SJSA1 (cell line): ENCODE measurements around the gene KRTAP4-11. TPM values are rescaled to one million over a fixed set of nuclear protein-coding genes. Genes with fewer than 3 reads are reported as not detected.
A peak's percentile ranks its signal among the peaks of the same experiment; 100 is the strongest.
"Not testable (repeated sequence)": the region's sequence is repeated elsewhere in the genome, so short reads cannot be mapped to it uniquely, and the experiment has no call there.

Experiments
- DNase-seq, 2 experiments: peaks; one replicate each; pipeline ENCODE4 v3.0.0-alpha.2; 2015 to 2020; ENCODE audit warnings: low spot score in 2 of 2, low read depth in 1 of 2
- H3K27ac ChIP-seq: fragments of 250-450 bp; sonication (Bioruptor Pico); 2 replicates; pipeline ENCODE4 v1.5.1; 2020; ENCODE audit warnings: mild to moderate bottlenecking, moderate library complexity
- H3K27me3 ChIP-seq: fragments of 250-450 bp; sonication (Bioruptor Pico); replicated peaks from 2 replicates; pipeline ENCODE4 v1.5.1; 2020; ENCODE audit warnings: mild to moderate bottlenecking, moderate library complexity
- H3K36me3 ChIP-seq: fragments of 250-450 bp; sonication (Bioruptor Pico); 2 replicates; pipeline ENCODE4 v1.5.1; 2020; ENCODE audit warnings: mild to moderate bottlenecking
- H3K4me1 ChIP-seq: fragments of 250-450 bp; sonication (Bioruptor Pico); replicated peaks from 2 replicates; pipeline ENCODE4 v1.6.1; 2021; ENCODE audit warnings: mild to moderate bottlenecking
- H3K4me3 ChIP-seq: fragments of 250-450 bp; sonication (Bioruptor Pico); 2 replicates; pipeline ENCODE4 v1.5.1; 2020; ENCODE audit warnings: mild to moderate bottlenecking
- H3K9me3 ChIP-seq: fragments of 250-450 bp; sonication (Bioruptor Pico); replicated peaks from 2 replicates; pipeline ENCODE4 v1.5.1; 2020; ENCODE audit warnings: mild to moderate bottlenecking
- total RNA-seq: library from RNA; depleted of rRNA; stranded (reverse); fragments of >200 nt; shearing (Covaris generic); gene quantifications from 2 replicates; pipeline ENCODE4 v1.2.3, GENCODE V29; 2014; rRNA removed

The KRTAP4-11 gene
- not detected in 2 replicates for total RNA-seq

DNA sequence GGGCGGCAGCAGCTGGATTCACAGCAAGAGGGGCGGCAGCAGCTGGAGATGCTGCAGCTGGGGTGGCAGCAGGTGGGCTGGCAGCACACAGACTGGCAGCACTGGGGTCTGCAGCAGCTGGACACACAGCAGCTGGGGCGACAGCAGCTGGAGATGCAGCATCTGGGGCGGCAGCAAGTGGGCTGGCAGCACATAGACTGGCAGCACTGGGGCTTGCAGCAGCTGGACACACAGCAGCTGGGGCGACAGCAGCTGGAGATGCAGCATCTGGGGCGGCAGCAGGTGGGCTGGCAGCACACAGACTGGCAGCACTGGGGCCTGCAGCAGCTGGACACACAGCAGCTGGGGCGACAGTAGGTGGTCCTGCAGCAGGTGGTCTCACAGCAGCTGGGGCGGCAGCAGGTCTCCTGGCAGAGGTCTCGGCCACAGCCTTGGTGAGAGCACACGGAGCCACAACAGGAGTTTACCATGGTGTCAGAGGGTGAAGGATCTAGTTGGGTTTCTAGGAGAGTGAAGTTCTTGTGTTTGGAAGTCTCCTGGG is at the start of gene KRTAP4-11:
TSS of gene KRTAP4-11 (minus strand) at position 528 of the 541 bp plus-strand sequence. CDS start at position 470, 58 bp downstream.
- H3K4me1 ChIP-seq, H3K9me3 ChIP-seq, H3K27me3 ChIP-seq, H3K27ac ChIP-seq, DNase-seq, H3K4me3 ChIP-seq, H3K36me3 ChIP-seq: not testable (repeated sequence)

GRCh38 chr17:41167561-41167960 is 49.4 kb upstream of the KRTAP4-11 start:
- Histone ChIP-seq H3K4me1 (no peaks in the 10 kb centered on the region), H3K27me3 (no peaks in the 10 kb centered on the region; the same call in 1 of the 2 replicates), H3K36me3 (no peaks in the 10 kb centered on the region), H3K27ac (no peak overlapping the region), H3K4me3 (no peak overlapping the region), H3K9me3 (no peaks in the 10 kb centered on the region)
- DNase-seq: no peak

- Histone ChIP-seq H3K9me3 (no peaks in the 10 kb centered on the region), H3K4me1 (no peaks in the 10 kb centered on the region), H3K27me3 (no peaks in the 10 kb centered on the region; the same call in 1 of the 2 replicates), H3K27ac (no peak overlapping the region), H3K36me3 (no peaks in the 10 kb centered on the region), H3K4me3 (no peak overlapping the region)
- DNase-seq: no peak
These were observed 45.7 kb upstream of the KRTAP4-11 start for GRCh38 chr17:41163828-41164227.

GRCh38 chr17:41160648-41161047 is 42.5 kb upstream of the KRTAP4-11 start, which contains the start of gene KRTAP4-4:
TSS of gene KRTAP4-4 (minus strand) at chr17:41160748. CDS start at chr17:41160691, 57 bp downstream.
- DNase-seq: no peak
- Histone ChIP-seq H3K36me3 (no peaks in the 10 kb centered on the region), H3K27me3 (no peaks in the 10 kb centered on the region), H3K4me3 (no peak within 1 kb of the TSS), H3K27ac (no peak within 1 kb of the TSS), H3K9me3 (no peaks in the 10 kb centered on the region), H3K4me1 (no peaks in the 10 kb centered on the region)

- H3K4me3 ChIP-seq, H3K27me3 ChIP-seq, H3K4me1 ChIP-seq, H3K9me3 ChIP-seq, H3K27ac ChIP-seq, H3K36me3 ChIP-seq, DNase-seq: not testable (repeated sequence)
These were observed 42.0 kb upstream of the KRTAP4-11 start for GRCh38 chr17:41160190-41160589.

GRCh38 chr17:41153856-41154255 is 35.7 kb upstream of the KRTAP4-11 start:
- Histone ChIP-seq H3K36me3 (no peaks in the 10 kb centered on the region), H3K4me1 (no peaks in the 10 kb centered on the region), H3K9me3 (no peaks in the 10 kb centered on the region), H3K4me3 (no peak overlapping the region), H3K27ac (no peak overlapping the region), H3K27me3 (no peaks in the 10 kb centered on the region; the same call in 1 of the 2 replicates)
- DNase-seq: no peak

DNA sequence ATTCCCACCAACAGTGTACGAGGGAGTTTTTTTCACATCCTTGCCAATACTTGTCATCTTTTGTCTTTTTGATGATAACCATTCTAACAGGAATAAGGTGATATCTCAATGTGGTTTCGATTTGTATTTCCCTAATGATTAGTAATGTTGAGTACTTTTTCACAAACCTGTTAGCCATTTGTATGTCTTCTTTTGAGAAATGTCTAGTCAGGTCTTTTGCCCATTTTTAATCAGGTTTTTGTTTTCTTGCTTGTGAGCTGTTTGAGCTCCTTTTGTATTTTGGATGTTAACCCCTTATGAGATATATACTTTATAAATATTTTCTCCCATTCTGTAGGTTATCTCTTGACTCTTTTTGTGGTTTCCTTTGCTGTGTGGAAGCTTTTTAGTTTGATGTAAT is 33.4 kb upstream of the KRTAP4-11 start:
- Histone ChIP-seq H3K9me3 (no peaks in the 10 kb centered on the region), H3K36me3 (no peaks in the 10 kb centered on the region), H3K27ac (no peak overlapping the region), H3K4me1 (no peaks in the 10 kb centered on the region), H3K4me3 (no peak overlapping the region), H3K27me3 (no peaks in the 10 kb centered on the region; the same call in 1 of the 2 replicates)
- DNase-seq: no peak

GRCh38 chr17:41150026-41150425 is 31.9 kb upstream of the KRTAP4-11 start:
- Histone ChIP-seq H3K9me3 (no peaks in the 10 kb centered on the region), H3K27me3 (no peaks in the 10 kb centered on the region; the same call in 1 of the 2 replicates), H3K4me3 (no peak overlapping the region)

DNA sequence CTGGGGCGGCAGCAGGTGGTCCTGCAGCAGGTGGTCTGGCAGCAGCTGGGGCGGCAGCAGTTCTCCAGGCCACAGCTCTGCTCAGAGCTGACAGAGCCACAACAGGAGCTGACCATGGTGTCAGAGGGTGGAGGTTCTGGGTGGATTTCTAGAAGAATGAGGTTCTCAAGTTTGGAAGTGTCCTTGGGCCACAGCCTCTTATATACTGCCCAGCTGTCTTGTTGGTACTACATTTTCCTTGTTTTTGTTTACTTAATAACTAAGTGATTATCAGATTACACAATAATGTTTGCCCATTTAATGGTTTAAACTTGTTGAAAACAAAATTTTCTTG is 31.4 kb upstream of the KRTAP4-11 start, which contains the start of gene KRTAP4-5:
TSS of gene KRTAP4-5 (minus strand) at position 174 of the 334 bp plus-strand sequence. CDS start at position 116, 58 bp downstream.
- H3K27me3 ChIP-seq: no peaks in the 10 kb centered on the region; the same call in 1 of the 2 replicates
- no peak within 1 kb of the TSS for H3K4me3 ChIP-seq
- no peak for DNase-seq
- no peaks in the 10 kb centered on the region for H3K36me3 ChIP-seq
- no peak within 1 kb of the TSS for H3K27ac ChIP-seq
- no peaks in the 10 kb centered on the region for H3K4me1 ChIP-seq
- no peaks in the 10 kb centered on the region for H3K9me3 ChIP-seq

More at GRCh38 chr17:41150026-41150425, 31.9 kb upstream of the KRTAP4-11 start:
- no peak overlapping the region for H3K27ac ChIP-seq
- DNase-seq: no peak
- H3K36me3 ChIP-seq: no peaks in the 10 kb centered on the region
- no peaks in the 10 kb centered on the region for H3K4me1 ChIP-seq

- not testable (repeated sequence) for H3K27me3 ChIP-seq, DNase-seq, H3K27ac ChIP-seq, H3K36me3 ChIP-seq, H3K4me3 ChIP-seq, H3K9me3 ChIP-seq, H3K4me1 ChIP-seq
These were observed 30.9 kb upstream of the KRTAP4-11 start for GRCh38 chr17:41148971-41149651.

GRCh38 chr17:41147531-41148204 is 29.5 kb upstream of the KRTAP4-11 start:
- no peak for DNase-seq
- no peaks in the 10 kb centered on the region; the same call in 1 of the 2 replicates for H3K27me3 ChIP-seq
- H3K27ac ChIP-seq: no peak overlapping the region
- no peaks in the 10 kb centered on the region for H3K36me3 ChIP-seq
- H3K9me3 ChIP-seq: no peaks in the 10 kb centered on the region; the same call in 1 of the 2 replicates
- H3K4me3 ChIP-seq: no peak overlapping the region
- H3K4me1 ChIP-seq: no peaks in the 10 kb centered on the region

DNA sequence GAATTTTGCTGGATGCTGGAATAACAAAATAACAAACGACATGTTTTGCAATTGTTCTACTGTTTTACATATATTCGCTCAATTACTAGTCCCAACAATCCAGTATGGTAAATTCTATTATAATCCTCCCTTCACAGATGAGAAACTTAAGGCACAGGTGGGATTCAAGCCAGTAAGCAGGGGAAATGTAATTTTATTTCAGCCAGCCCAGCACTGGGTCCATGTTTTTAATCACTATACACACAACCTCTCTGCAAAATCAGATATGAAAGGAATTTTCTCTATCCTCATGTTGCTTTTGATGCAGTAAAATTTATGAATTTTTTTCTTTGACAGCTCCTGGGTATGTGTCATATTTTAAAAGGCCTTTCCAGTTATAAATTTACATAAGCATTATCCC is 27.1 kb upstream of the KRTAP4-11 start:
- Histone ChIP-seq H3K9me3 (peaks cover 3% of the 10 kb centered on the region; the same call in 1 of the 2 replicates), H3K27ac (no peak overlapping the region), H3K4me1 (peaks cover 14% of the 10 kb centered on the region), H3K4me3 (no peak overlapping the region), H3K36me3 (no peaks in the 10 kb centered on the region), H3K27me3 (no peaks in the 10 kb centered on the region)
- no peak for DNase-seq

- H3K4me1 ChIP-seq: peaks cover 16% of the 10 kb centered on the region
- no peak overlapping the region for H3K4me3 ChIP-seq
- H3K27me3 ChIP-seq: no peaks in the 10 kb centered on the region
- no peak overlapping the region for H3K27ac ChIP-seq
- no peak for DNase-seq
- no peaks in the 10 kb centered on the region for H3K36me3 ChIP-seq
- H3K9me3 ChIP-seq: peaks cover 4% of the 10 kb centered on the region; the same call in 1 of the 2 replicates
These were observed 26.7 kb upstream of the KRTAP4-11 start for GRCh38 chr17:41144846-41145245.

DNA sequence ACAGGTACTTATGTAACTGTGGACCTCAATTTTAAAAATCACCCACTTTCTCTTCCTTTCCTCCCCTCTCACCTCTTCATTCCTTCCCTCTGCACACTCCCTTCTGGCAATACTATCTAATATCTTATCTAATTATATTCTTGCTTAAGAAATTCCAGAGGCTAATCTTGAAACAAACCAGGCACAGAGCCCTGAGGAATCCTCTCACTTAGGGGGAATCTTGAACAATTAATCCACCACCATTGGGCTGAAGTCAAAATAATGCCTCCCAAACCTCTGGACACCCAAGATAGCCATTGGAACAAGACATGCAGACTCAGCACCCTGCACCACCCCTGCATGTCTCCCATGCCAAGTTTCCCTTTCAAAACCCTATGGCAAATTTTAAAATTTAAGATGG is 23.2 kb upstream of the KRTAP4-11 start:
- Histone ChIP-seq H3K27me3 (no peaks in the 10 kb centered on the region), H3K4me3 (no peak overlapping the region), H3K36me3 (no peaks in the 10 kb centered on the region), H3K27ac (peak overlapping the region; percentile 69), H3K9me3 (peaks cover 4% of the 10 kb centered on the region; the same call in 1 of the 2 replicates), H3K4me1 (peaks cover 16% of the 10 kb centered on the region)
- DNase-seq: no peak
